Measurements from ENCODE around the gene CCNY. TPM values are rescaled to one million over a fixed set of nuclear protein-coding genes. Genes with fewer than 3 reads are reported as not detected.

CCNY gene
- total RNA-seq, 1 experiment from 2014 or later: 62.2 TPM

GRCh38 chr10:35503578-35503977 is 167.3 kb downstream of the CCNY start (continued):
- no peak for TF ChIP-seq JUND (IDR thresholded peaks at IDR 0.05)
- no peak for TF ChIP-seq ZFX (IDR thresholded peaks at IDR 0.05)
- TF ChIP-seq POLR2AphosphoS5 (IDR thresholded peaks at IDR 0.05; ENCODE audit: low read depth, low read length): no peak
- TF ChIP-seq EZH2phosphoT487 (IDR thresholded peaks at IDR 0.05; ENCODE audit: borderline replicate concordance): no peak
- no peak for TF ChIP-seq MAX (IDR thresholded peaks at IDR 0.05)

GRCh38 chr10:35504132-35504531 is 167.8 kb downstream of the CCNY start:
- Histone ChIP-seq H3K9me3 (ENCODE audit: control insufficient read depth in 1 of 2, insufficient read depth in 1 of 2, low read depth in 1 of 2, low read length in 2 of 2) (no peaks in the 10 kb centered on the region), H3K9me2 (ENCODE audit: insufficient read depth) (no peaks in the 10 kb centered on the region), H3K79me2 (ENCODE audit: insufficient read depth, low read length) (peaks cover 20% of the 10 kb centered on the region), H3K27ac (ENCODE audit: low read depth, low read length) (no peak overlapping the region), H4K20me1 (ENCODE audit: insufficient read depth) (no peaks in the 10 kb centered on the region), H3K9ac (ENCODE audit: low read length) (no peak overlapping the region), H3K4me3 (replicated peaks in 1 of 2; ENCODE audit: low read depth in 1 of 2, low read length in 2 of 2) (no peak overlapping the region), H3K27me3 (ENCODE audit: insufficient read depth, low read length) (no peaks in the 10 kb centered on the region), H3K4me1 (ENCODE audit: control insufficient read depth in 1 of 2, insufficient read depth in 2 of 2, low read length in 2 of 2) (no peaks in the 10 kb centered on the region), H3K4me2 (ENCODE audit: low read length) (no peak overlapping the region), H3K36me3 (ENCODE audit: control insufficient read depth in 1 of 2, insufficient read depth in 2 of 2, low read length in 2 of 2) (no peaks in the 10 kb centered on the region), H2AFZ (ENCODE audit: low read depth, low read length, poor library complexity, severe bottlenecking) (no peak overlapping the region)
- intact Hi-C loops (cut with micrococcal nuclease): no loop called here
- ATAC-seq (no peak), DNase-seq (ENCODE audit: low read depth, low spot score) (no peak)
- BruUV-seq (replicated peaks): no TSS peak
- ChIA-PET RAD21 (ENCODE audit: low non-redundant PET in 1 of 2, low total read pairs in 2 of 2, uncharacterized antibody in 2 of 2, unreplicated experiment in 2 of 2) (no interaction called here), POLR2A (no interaction called here), CTCF (no interaction called here)
- TF ChIP-seq, protein P1, sequence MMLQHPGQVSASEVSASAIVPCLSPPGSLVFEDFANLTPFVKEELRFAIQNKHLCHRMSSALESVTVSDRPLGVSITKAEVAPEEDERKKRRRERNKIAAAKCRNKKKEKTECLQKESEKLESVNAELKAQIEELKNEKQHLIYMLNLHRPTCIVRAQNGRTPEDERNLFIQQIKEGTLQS (IDR thresholded peaks at IDR 0.05): no peak
- no peak for TF ChIP-seq RAD21 (IDR thresholded peaks at IDR 0.05; ENCODE audit: low read depth)
- TF ChIP-seq CEBPB (IDR thresholded peaks at IDR 0.05; ENCODE audit: low read depth): no peak
- TF ChIP-seq EGR1 (IDR thresholded peaks at IDR 0.05; ENCODE audit: low read depth): no peak
- TF ChIP-seq, protein P2, sequence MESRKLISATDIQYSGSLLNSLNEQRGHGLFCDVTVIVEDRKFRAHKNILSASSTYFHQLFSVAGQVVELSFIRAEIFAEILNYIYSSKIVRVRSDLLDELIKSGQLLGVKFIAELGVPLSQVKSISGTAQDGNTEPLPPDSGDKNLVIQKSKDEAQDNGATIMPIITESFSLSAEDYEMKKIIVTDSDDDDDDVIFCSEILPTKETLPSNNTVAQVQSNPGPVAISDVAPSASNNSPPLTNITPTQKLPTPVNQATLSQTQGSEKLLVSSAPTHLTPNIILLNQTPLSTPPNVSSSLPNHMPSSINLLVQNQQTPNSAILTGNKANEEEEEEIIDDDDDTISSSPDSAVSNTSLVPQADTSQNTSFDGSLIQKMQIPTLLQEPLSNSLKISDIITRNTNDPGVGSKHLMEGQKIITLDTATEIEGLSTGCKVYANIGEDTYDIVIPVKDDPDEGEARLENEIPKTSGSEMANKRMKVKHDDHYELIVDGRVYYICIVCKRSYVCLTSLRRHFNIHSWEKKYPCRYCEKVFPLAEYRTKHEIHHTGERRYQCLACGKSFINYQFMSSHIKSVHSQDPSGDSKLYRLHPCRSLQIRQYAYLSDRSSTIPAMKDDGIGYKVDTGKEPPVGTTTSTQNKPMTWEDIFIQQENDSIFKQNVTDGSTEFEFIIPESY (IDR thresholded peaks at IDR 0.05; ENCODE audit: extremely low read depth, insufficient replicate concordance, low read length): no peak

Measured in HCT116 (cell line).